SJSA1 (cell line): ENCODE measurements around the gene NECTIN4. TPM values are rescaled to one million over a fixed set of nuclear protein-coding genes. Genes with fewer than 3 reads are reported as not detected.
A peak's percentile ranks its signal among the peaks of the same experiment; 100 is the strongest.

Experiments
- DNase-seq, 2 experiments: peaks; one replicate each; pipeline ENCODE4 v3.0.0-alpha.2; 2015 to 2020; ENCODE audit warnings: low spot score in 2 of 2, low read depth in 1 of 2
- H3K27ac ChIP-seq: fragments of 250-450 bp; sonication (Bioruptor Pico); 2 replicates; pipeline ENCODE4 v1.5.1; 2020; ENCODE audit warnings: mild to moderate bottlenecking, moderate library complexity
- H3K27me3 ChIP-seq: fragments of 250-450 bp; sonication (Bioruptor Pico); replicated peaks from 2 replicates; pipeline ENCODE4 v1.5.1; 2020; ENCODE audit warnings: mild to moderate bottlenecking, moderate library complexity
- H3K36me3 ChIP-seq: fragments of 250-450 bp; sonication (Bioruptor Pico); 2 replicates; pipeline ENCODE4 v1.5.1; 2020; ENCODE audit warnings: mild to moderate bottlenecking
- H3K4me1 ChIP-seq: fragments of 250-450 bp; sonication (Bioruptor Pico); replicated peaks from 2 replicates; pipeline ENCODE4 v1.6.1; 2021; ENCODE audit warnings: mild to moderate bottlenecking
- H3K4me3 ChIP-seq: fragments of 250-450 bp; sonication (Bioruptor Pico); 2 replicates; pipeline ENCODE4 v1.5.1; 2020; ENCODE audit warnings: mild to moderate bottlenecking
- H3K9me3 ChIP-seq: fragments of 250-450 bp; sonication (Bioruptor Pico); replicated peaks from 2 replicates; pipeline ENCODE4 v1.5.1; 2020; ENCODE audit warnings: mild to moderate bottlenecking
- total RNA-seq: library from RNA; depleted of rRNA; stranded (reverse); fragments of >200 nt; shearing (Covaris generic); gene quantifications from 2 replicates; pipeline ENCODE4 v1.2.3, GENCODE V29; 2014

Gene NECTIN4
- total RNA-seq, 1 experiment from 2014 or later: 0.21 TPM

DNA sequence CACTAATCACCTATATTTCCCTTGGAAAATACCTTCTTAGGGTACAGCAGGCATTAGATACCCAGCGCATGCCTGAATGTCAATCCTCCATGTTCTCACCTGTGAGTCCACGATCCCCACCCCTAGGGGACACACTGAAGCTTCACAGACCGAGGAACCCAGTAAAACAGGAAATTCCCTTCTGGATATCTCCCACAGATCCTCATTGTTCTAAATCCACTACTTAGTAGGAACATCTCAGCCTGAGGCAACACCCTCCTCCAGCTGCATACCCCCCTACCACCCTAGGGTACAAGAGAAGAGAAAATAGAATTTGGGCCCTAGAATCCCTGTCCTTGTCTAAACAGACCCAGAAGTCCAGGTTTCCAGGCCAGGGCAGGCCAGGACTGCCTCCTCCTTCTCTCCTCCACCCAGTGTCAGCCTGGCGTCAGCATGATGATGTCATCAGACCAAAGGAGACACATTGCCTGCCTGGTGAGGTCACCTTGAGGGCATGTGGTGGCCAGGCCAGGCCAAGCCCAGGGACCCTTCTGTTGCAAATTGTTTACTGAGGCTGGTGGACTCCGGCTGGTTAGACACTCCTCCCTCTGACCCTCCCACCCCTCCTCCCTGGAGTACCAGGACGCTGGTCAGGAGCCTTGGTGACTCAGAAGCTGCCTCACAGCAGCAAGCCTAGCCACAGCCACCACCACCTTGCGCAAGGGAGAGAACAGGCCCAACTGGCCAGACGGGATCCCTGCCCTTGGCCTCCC is 6.2 kb downstream of the NECTIN4 start:
- Histone ChIP-seq H3K4me1 (peaks cover 36% of the 10 kb centered on the region), H3K36me3 (no peaks in the 10 kb centered on the region), H3K27ac (0 out of 2 replicates have a peak overlapping the region, but pooled peaks have one; percentile 5), H3K27me3 (no peaks in the 10 kb centered on the region), H3K4me3 (no peak overlapping the region), H3K9me3 (no peaks in the 10 kb centered on the region)
- DNase-seq: peak; percentile 76 to 91

DNA sequence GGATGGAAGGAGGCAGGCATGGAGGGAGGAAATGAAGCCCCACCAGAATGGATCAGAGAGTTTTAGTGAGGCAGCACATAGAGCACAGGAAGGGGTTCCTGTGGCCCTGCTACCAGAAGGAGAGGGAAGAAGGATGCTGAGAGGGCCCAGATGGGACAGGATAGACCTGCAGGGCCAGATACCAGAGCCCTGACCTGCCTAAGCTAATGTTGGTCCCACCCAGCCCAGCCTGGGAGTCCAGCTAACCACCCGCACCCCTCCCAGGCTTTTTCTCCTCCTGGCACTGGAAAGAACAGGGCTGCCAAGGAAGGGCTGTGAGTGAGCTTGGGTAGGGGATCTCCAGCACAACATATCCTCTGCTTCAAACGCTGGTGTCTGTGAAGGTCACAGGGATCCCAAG is 6.9 kb downstream of the NECTIN4 start:
- no peaks in the 10 kb centered on the region for H3K9me3 ChIP-seq
- no peak overlapping the region for H3K27ac ChIP-seq
- H3K4me1 ChIP-seq: peaks cover 36% of the 10 kb centered on the region

DNA sequence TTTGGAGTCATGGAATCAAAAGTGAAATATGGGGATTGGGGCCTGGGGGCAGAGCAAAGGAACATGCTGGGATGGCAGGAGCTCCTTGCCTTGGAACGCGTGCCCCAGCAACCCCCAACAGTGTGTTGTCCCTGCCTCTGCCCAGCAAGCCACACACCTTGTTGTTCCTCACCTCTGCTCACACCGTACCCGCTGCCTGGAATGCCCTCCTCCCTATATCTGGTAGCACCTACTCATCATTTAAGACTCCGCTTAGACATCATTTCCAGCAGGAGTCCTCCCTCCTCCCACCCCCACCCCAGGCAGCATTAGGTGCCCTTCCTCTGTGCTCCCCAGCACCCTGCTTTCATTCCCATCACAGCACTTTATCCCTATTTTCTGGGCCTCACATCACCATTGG is 7.8 kb downstream of the NECTIN4 start:
- H3K36me3 ChIP-seq: no peaks in the 10 kb centered on the region
- H3K4me3 ChIP-seq: no peak overlapping the region
- DNase-seq: no peak
- H3K9me3 ChIP-seq: no peaks in the 10 kb centered on the region
- H3K27ac ChIP-seq: no peak overlapping the region
- H3K4me1 ChIP-seq: peaks cover 36% of the 10 kb centered on the region
- H3K27me3 ChIP-seq: no peaks in the 10 kb centered on the region

More for the DNA sequence above, 6.9 kb downstream of the NECTIN4 start:
- Histone ChIP-seq H3K36me3 (no peaks in the 10 kb centered on the region), H3K4me3 (no peak overlapping the region), H3K27me3 (no peaks in the 10 kb centered on the region)
- no peak for DNase-seq

DNA sequence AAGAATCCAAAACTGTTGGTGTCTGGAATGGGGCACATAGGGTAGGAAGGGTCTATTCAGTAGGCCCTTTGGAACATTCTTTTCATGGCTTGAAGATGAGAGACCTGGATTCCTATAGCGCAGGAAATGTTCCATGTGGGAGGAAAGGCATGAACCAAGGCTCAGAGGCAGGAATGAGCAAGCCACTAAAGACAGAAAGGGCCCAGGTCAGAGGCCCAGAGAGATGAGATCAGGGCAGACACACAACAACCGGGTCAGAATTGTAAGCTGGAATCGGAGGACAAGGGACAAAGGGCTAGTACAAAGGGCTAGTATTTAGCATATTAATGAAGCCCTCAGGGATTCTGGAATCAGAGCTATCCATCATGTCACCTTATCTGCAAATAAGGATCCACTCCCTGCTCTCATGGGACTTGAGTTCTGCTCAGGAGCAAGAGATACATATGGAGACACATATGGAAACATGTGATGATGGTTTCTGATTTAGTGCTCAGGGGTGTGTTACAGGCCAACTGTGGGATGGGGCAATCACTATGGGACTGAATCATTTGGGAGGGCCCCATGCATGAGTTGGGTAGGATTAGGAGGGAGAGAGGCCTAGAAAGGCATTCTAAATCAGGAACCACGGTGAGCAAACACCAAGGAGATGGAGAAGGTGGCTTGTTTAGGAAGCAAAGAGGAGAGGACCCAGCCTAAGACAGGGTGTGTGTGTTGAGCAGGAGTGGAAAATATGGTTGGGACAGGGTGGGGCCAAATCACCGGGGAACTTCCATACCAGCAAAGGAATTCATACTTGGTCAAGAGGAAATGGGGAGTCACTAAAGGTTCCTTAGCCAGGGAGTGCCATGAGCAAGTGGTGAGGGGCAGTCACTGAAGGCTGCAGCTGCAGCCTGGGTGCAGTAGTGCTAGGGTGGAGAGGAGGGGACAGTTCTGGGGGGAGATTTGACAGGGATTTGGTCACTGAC is 8.6 kb downstream of the NECTIN4 start:
- H3K4me3 ChIP-seq: no peak overlapping the region
- no peaks in the 10 kb centered on the region for H3K27me3 ChIP-seq
- H3K27ac ChIP-seq: no peak overlapping the region
- peaks cover 30% of the 10 kb centered on the region for H3K4me1 ChIP-seq
- H3K9me3 ChIP-seq: no peaks in the 10 kb centered on the region
- no peak for DNase-seq
- no peaks in the 10 kb centered on the region for H3K36me3 ChIP-seq

DNA sequence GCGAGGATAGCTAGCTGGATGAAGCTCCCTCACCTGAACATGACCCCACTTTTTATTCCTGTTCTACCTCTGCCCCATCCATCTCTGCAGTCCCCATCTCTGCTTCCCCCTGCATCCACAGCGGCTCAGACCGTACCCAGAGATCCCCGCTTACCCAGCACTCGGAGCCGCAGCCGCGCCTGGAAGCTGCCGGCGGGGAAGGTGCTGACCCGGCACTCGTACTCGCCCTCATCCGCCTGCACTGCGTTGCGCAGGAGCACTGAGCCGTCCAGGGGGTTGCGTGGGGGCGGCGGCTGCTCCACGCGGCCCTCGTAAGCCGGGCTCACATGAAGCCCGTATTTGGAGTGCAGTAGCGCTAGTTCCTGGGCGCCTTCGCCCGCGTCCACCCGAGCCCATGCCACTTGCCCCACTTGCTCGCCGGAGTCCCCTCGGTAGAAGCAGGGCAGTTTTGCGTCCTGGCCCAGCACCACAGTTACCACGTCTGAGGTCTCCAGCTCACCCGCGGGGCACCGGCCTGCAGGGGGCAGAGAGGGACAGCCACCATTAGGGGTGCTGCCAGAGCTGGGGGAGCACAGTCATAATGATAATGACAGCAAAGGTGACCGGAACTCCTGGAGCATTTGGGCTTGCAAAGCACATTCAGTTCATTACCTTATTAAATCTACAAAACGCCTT is 9.8 kb downstream of the NECTIN4 start:
- Histone ChIP-seq H3K9me3 (no peaks in the 10 kb centered on the region), H3K4me1 (peaks cover 19% of the 10 kb centered on the region), H3K4me3 (no peak overlapping the region), H3K27ac (no peak overlapping the region), H3K36me3 (no peaks in the 10 kb centered on the region), H3K27me3 (no peaks in the 10 kb centered on the region)
- no peak for DNase-seq

DNA sequence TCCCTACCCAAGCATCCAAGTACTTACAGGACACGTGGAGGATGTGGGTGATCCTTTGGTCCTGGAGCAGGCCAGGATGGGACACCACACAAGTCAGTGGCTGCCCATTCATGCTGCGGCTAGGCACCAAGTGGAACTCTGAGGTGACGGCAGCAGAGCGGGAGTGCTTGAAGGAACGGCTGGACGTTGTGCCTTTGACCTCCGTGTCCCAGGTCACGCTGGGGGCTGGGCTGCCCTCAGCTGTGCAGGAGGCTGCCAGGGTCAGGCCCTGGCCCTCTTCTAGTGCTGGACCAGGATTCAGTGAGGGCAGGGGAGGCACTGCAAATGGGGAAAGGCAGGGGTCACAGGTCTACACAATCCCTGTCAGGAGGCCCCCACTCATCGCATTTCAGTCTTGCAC is 11.9 kb downstream of the NECTIN4 start:
- DNase-seq: no peak
- Histone ChIP-seq H3K27me3 (no peaks in the 10 kb centered on the region), H3K4me3 (no peak overlapping the region), H3K4me1 (no peaks in the 10 kb centered on the region), H3K36me3 (no peaks in the 10 kb centered on the region), H3K9me3 (no peaks in the 10 kb centered on the region), H3K27ac (no peak overlapping the region)

DNA sequence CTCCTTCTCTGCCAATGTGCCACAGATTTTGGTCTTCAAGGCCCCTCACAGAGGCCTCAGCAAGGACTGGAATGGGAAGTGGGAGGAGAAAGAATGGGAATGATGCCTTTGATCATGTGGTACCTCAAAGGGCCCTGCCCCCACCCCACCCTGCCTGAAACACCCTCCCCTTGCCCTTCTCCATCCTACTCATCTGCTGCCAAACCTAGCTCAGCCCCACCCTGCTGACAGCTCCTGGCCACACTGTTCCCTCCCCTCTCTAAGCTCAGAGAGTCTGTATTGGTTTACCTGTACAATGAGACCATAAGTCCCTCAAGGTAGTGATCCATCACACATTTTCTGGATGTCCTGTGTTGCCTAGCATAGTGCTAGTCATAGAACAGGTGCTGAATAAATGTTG is 12.9 kb downstream of the NECTIN4 start:
- H3K9me3 ChIP-seq: no peaks in the 10 kb centered on the region

DNA sequence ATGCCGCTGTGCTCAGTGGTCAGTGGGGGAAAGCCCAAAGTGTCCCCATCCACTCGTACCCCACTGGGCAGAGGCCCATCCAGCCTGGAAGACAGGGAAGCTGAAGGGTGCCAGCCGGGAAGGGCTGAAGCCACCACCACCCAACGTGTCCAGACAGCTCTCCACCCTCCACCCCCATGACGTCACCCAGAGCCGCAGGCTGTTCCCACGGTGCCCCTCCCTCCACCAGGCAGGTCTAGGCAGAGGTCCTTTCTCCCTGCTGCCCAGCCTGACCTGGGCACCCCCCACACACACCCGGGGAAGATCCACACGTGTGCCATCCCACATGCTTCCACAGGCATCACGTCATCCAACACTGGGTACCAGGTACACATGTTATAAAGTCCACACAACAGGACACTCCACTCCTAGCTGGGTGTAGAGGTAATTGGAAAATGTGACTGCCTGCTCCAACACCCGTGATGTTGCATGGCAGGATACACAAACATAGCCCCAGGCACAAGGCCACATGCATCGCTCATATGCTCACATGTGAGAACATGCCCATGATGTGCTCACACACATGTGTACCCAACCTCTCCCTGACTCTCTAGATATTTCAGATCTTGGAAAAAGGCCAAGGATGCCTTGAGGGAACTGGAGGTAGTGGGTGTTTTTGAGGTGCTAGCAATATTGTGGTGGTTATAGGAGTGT is 14.5 kb downstream of the NECTIN4 start:
- Histone ChIP-seq H3K4me3 (no peak overlapping the region), H3K27ac (no peak overlapping the region), H3K4me1 (no peaks in the 10 kb centered on the region; the same call in 1 of the 2 replicates), H3K36me3 (no peaks in the 10 kb centered on the region), H3K27me3 (no peaks in the 10 kb centered on the region), H3K9me3 (no peaks in the 10 kb centered on the region)
- no peak for DNase-seq

More for the DNA sequence above, 12.9 kb downstream of the NECTIN4 start:
- H3K4me1 ChIP-seq: no peaks in the 10 kb centered on the region
- no peak for DNase-seq
- H3K36me3 ChIP-seq: no peaks in the 10 kb centered on the region
- no peaks in the 10 kb centered on the region for H3K27me3 ChIP-seq
- no peak overlapping the region for H3K27ac ChIP-seq
- no peak overlapping the region for H3K4me3 ChIP-seq

DNA sequence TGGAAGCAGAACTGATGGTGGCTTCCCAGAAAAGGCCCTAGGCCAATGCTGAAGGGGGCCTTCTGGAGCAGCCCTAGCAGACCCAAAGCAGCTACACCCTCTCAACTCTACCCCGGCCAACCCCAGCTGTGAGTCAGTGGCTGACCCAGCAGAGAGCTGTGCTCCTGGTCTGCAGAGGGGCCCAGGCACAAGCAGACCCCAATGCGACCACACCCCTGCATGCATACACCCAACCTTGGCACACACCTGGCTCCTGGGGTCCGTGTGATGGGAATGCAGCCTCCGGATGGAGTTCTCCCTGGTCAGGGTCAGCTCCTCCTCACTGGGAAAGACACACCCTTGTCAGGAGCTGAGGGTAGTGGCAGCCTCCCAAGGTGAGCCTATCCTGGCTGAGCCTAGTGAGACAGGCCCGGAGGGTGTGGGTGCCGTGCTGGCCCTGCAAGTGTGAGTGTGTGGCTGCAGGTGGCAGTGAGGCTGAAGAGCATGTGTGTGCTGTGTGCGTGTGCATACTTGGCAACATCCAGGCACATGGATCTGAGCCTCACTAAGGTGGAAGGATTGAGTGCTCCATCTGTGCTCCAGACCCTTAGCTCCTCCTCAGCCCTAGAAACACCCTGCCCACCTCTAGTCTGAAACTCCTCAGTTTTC is 15.8 kb downstream of the NECTIN4 start:
- H3K36me3 ChIP-seq: no peaks in the 10 kb centered on the region
- no peak overlapping the region for H3K27ac ChIP-seq
- H3K9me3 ChIP-seq: no peaks in the 10 kb centered on the region
- H3K27me3 ChIP-seq: no peaks in the 10 kb centered on the region
- H3K4me3 ChIP-seq: no peak overlapping the region
- no peaks in the 10 kb centered on the region; the same call in 1 of the 2 replicates for H3K4me1 ChIP-seq
- no peak for DNase-seq

DNA sequence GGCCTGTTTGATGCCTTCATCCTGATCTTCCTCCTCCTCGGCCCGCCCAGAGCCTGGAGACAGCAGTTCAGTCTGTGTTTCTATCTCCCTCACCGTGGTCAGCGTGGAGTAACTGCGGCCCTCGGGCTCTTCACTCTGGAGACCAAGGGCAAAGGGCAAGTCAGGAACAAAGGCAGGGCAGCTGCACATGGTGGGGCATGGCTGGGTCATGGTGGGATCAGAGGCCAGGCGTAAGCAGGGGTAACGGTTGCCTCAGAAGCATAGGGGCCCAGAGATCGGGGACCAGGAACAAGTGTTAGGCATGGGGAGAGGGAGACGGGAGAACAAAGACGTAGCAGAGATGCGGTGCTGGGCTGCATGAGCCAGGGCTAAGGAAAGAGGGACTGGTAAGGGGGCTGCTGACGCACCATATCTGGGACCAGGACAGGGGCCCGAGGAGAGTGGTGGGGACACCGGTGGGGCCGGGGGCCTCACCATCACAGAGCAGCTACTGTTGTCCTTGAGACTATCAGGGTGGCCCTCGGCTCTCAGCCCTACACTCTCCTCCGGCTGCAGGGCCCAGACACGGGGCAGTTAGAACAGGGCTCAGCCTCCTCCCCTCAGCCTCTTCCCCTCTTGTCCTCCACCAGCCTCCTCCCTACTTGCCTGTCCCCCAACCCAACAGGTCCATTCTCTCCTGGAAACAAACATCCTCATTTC is 16.5 kb downstream of the NECTIN4 start:
- no peak for DNase-seq

DNA sequence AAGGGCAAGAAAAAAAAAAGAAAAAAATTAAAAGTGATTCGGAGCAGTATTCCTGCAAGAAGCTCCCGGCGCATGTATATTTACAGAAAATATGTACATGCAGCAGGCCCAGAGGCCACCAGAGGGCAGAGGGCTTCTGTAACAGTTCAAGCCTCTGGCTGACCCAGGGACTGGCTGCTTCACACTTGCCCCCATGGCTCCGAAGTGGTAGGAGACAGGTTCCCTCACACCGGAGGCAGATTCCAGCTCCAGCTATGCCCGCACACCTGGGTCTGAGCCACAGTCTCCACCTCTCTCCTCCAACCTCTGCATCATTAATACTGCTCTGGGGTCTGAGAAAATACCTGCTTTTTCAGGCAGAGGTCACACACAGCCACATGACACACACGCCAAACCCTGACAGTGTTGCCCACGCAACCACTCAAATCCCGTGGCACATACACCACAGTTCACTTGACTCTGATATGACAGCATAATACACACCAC is 17.4 kb downstream of the NECTIN4 start:
- Histone ChIP-seq H3K4me3 (no peak overlapping the region), H3K27ac (no peak overlapping the region), H3K9me3 (no peaks in the 10 kb centered on the region), H3K27me3 (no peaks in the 10 kb centered on the region), H3K4me1 (no peaks in the 10 kb centered on the region; the same call in 1 of the 2 replicates), H3K36me3 (no peaks in the 10 kb centered on the region)
- peak in 1 of 2 experiments; percentile 17 for DNase-seq

More for the DNA sequence above, 16.5 kb downstream of the NECTIN4 start:
- Histone ChIP-seq H3K9me3 (no peaks in the 10 kb centered on the region), H3K4me1 (no peaks in the 10 kb centered on the region; the same call in 1 of the 2 replicates), H3K4me3 (no peak overlapping the region), H3K36me3 (no peaks in the 10 kb centered on the region), H3K27me3 (no peaks in the 10 kb centered on the region), H3K27ac (no peak overlapping the region)

DNA sequence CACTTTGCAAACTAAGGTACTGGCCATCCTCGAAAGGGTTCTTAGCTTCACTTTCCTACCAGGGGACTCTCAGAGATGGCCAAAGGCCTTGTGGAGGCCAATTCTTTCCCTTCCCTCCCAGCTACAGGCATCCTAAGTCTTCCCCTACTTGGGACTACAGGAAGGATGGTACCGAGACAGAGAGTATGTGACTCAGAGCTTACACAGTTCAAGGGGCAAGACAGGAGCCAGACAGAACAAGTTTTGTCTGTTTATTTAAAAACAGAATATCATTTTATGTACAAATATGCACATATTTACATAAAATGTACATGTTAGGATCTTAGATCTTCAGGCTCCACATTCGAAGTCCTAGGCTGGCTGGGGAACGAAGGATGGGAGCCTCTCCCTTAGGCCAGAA is 18.6 kb downstream of the NECTIN4 start:
- H3K4me1 ChIP-seq: no peaks in the 10 kb centered on the region; the same call in 1 of the 2 replicates
- H3K4me3 ChIP-seq: no peak overlapping the region
- DNase-seq: no peak
- no peaks in the 10 kb centered on the region for H3K36me3 ChIP-seq
- H3K9me3 ChIP-seq: no peaks in the 10 kb centered on the region
- H3K27me3 ChIP-seq: no peaks in the 10 kb centered on the region
- no peak overlapping the region for H3K27ac ChIP-seq
